HL-60 (cell line): ENCODE results near the gene BCHE.

Experiments
- DNase-seq, 2 experiments: peaks; one replicate each; pipeline ENCODE4 v3.0.0-alpha.2; 2010 to 2020; ENCODE audit warnings: low read depth in 1 of 2, low spot score in 1 of 2
- H3K27ac ChIP-seq: fragments of 250-450 bp; sonication (Bioruptor Pico); replicated peaks from 2 replicates; pipeline ENCODE4 v1.5.1; 2020; ENCODE audit warnings: mild to moderate bottlenecking, moderate library complexity
- H3K27me3 ChIP-seq: fragments of 250-450 bp; sonication (Bioruptor Pico); 2 replicates; pipeline ENCODE4 v1.5.1; 2021; ENCODE audit warnings: mild to moderate bottlenecking, moderate library complexity; ENCODE audit not compliant: insufficient read depth, poor library complexity, severe bottlenecking
- H3K4me3 ChIP-seq: replicated peaks from 2 replicates; pipeline ENCODE4 v1.5.1; 2011; ENCODE audit warnings: mild to moderate bottlenecking, control low read depth, low read length; ENCODE audit not compliant: insufficient read depth
- CTCF ChIP-seq: IDR thresholded peaks from one replicate; pipeline ENCODE4 v1.5.1; 2011; ENCODE audit warnings: low read length, control low read depth, inconsistent platforms; ENCODE audit not compliant: insufficient read depth
- GABPA ChIP-seq: IDR thresholded peaks from 2 replicates; pipeline ENCODE4 v1.6.1; 2012; ENCODE audit warnings: low read depth
- POLR2AphosphoS5 ChIP-seq: IDR thresholded peaks from 2 replicates; pipeline ENCODE4 v1.6.1; 2012; ENCODE audit warnings: low read depth
- REST ChIP-seq: IDR thresholded peaks from 2 replicates; pipeline ENCODE4 v1.6.1; 2012; ENCODE audit warnings: low read depth; ENCODE audit not compliant: insufficient replicate concordance
- SPI1 ChIP-seq: IDR thresholded peaks from 2 replicates; pipeline ENCODE4 v1.6.1; 2012; ENCODE audit warnings: low read depth, mild to moderate bottlenecking, borderline replicate concordance

The BCHE gene

GRCh38 chr3:165749241-165749640 lies 88.0 kb downstream of the BCHE start:
- H3K4me3 ChIP-seq: no peak overlapping the region
- no peaks in the 10 kb centered on the region for H3K27me3 ChIP-seq
- H3K27ac ChIP-seq: no peak overlapping the region
- DNase-seq: no peak
- TF ChIP-seq SPI1 (no peak), REST (no peak), POLR2AphosphoS5 (no peak)

- H3K27me3 ChIP-seq: no peaks in the 10 kb centered on the region
- no peak overlapping the region for H3K27ac ChIP-seq
- DNase-seq: no peak
- H3K4me3 ChIP-seq: no peak overlapping the region
- TF ChIP-seq CTCF: no peak
- no peak for TF ChIP-seq POLR2AphosphoS5
- no peak for TF ChIP-seq SPI1
- TF ChIP-seq GABPA: no peak
- no peak for TF ChIP-seq REST
These were observed 89.1 kb downstream of the BCHE start for GRCh38 chr3:165748094-165748493.

GRCh38 chr3:165746874-165747273 lies 90.3 kb downstream of the BCHE start:
- Histone ChIP-seq H3K27ac (no peak overlapping the region), H3K27me3 (no peaks in the 10 kb centered on the region), H3K4me3 (no peak overlapping the region)
- no peak for TF ChIP-seq REST
- no peak for TF ChIP-seq CTCF
- no peak for TF ChIP-seq POLR2AphosphoS5
- TF ChIP-seq GABPA: no peak
- TF ChIP-seq SPI1: no peak
- DNase-seq: no peak

- no peaks in the 10 kb centered on the region for H3K27me3 ChIP-seq
- DNase-seq: no peak
- no peak overlapping the region for H3K27ac ChIP-seq
- H3K4me3 ChIP-seq: no peak overlapping the region
- TF ChIP-seq GABPA (no peak), POLR2AphosphoS5 (no peak), REST (no peak), SPI1 (no peak), CTCF (no peak)
These were observed 93.2 kb downstream of the BCHE start for GRCh38 chr3:165744025-165744424.
